SU-DHL-6 (cell line): ENCODE results near the gene IFITM1.

ENCODE experiments used
- EZH2phosphoT487 ChIP-seq: fragments of 200-600 bp; sonication (generic), shearing (Covaris generic); conservative IDR thresholded peaks from 2 replicates; pipeline ENCODE4 v1.6.1; 2018; ENCODE audit warnings: mild to moderate bottlenecking, antibody characterized with exemption, low read length, moderate library complexity, mixed read lengths
- TF ChIP-seq, protein P1 (sequence below): fragments of 200-600 bp; sonication (generic); IDR thresholded peaks from one replicate; pipeline ENCODE4 v1.5.1; 2017; ENCODE audit warnings: antibody characterized with exemption, mild to moderate bottlenecking, low read length, moderate library complexity; ENCODE audit not compliant: insufficient read depth, poor library complexity, severe bottlenecking

- TF ChIP-seq, protein P1, sequence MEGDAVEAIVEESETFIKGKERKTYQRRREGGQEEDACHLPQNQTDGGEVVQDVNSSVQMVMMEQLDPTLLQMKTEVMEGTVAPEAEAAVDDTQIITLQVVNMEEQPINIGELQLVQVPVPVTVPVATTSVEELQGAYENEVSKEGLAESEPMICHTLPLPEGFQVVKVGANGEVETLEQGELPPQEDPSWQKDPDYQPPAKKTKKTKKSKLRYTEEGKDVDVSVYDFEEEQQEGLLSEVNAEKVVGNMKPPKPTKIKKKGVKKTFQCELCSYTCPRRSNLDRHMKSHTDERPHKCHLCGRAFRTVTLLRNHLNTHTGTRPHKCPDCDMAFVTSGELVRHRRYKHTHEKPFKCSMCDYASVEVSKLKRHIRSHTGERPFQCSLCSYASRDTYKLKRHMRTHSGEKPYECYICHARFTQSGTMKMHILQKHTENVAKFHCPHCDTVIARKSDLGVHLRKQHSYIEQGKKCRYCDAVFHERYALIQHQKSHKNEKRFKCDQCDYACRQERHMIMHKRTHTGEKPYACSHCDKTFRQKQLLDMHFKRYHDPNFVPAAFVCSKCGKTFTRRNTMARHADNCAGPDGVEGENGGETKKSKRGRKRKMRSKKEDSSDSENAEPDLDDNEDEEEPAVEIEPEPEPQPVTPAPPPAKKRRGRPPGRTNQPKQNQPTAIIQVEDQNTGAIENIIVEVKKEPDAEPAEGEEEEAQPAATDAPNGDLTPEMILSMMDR: no peak
- TF ChIP-seq EZH2phosphoT487: no peak
These were observed 2.3 kb downstream of the IFITM1 start for GRCh38 chr11:316031-316701.
